Measurements from ENCODE around the gene TDRD12. TPM values are rescaled to one million over a fixed set of nuclear protein-coding genes. Genes with fewer than 3 reads are reported as not detected.
"Not testable (repeated sequence)": the region's sequence is repeated elsewhere in the genome, so short reads cannot be mapped to it uniquely, and the experiment has no call there.

Gene TDRD12
- total and polyA plus RNA-seq, 2 of the 13 experiments (the other 11 are each of a cell fraction or from before 2014, with no cell fraction given) = 0.03 to 0.40 TPM

GRCh38 chr19:32832825-32833224, 113.3 kb downstream of the TDRD12 start:
- H3K79me2 ChIP-seq (ENCODE audit: insufficient read depth, low read length); FAIRE-seq; H3K27ac ChIP-seq (ENCODE audit: extremely low read length, insufficient read depth, low read length); POLR2A ChIA-PET; H3K27me3 ChIP-seq (ENCODE audit: control insufficient read depth in 1 of 2, insufficient read depth in 2 of 2, low read length in 2 of 2); H3K9me3 ChIP-seq (ENCODE audit: low read length); ATAC-seq; CTCF ChIA-PET (ENCODE audit: low intra/inter-chr PET ratio, low total read pairs); in situ Hi-C loops (cut with HindIII; ENCODE audit: extremely low pct_ligation_motif_present, low pct_unique_long_range_greater_than_20kb); H3K4me2 ChIP-seq (ENCODE audit: low read depth, low read length); DNase-seq (ENCODE audit: low spot score); BruUV-seq (replicated peaks); H3K9ac ChIP-seq (ENCODE audit: insufficient read depth, low read depth, low read length); H2AFZ ChIP-seq (ENCODE audit: low read length); H3K4me3 ChIP-seq (replicated peaks in 1 of 3; ENCODE audit: insufficient read depth in 1 of 3, low read depth in 2 of 3, low read length in 3 of 3); H3K36me3 ChIP-seq (replicated peaks in 1 of 2; ENCODE audit: control insufficient read depth in 1 of 2, insufficient read depth in 2 of 2, low read length in 2 of 2); H4K20me1 ChIP-seq (ENCODE audit: insufficient read depth, low read length); intact Hi-C loops (cut with micrococcal nuclease; ENCODE audit: unreplicated experiment): not testable (repeated sequence)
- H3K4me1 ChIP-seq (ENCODE audit: insufficient read depth, low read length) = peaks cover 15% of the 10 kb centered on the region
- 99% methylated on average over 7 of the region's 7 CpGs for WGBS (ENCODE audit: low lambda C conversion rate)

- H3K27me3 ChIP-seq (ENCODE audit: control insufficient read depth in 1 of 2, insufficient read depth in 2 of 2, low read length in 2 of 2); H4K20me1 ChIP-seq (ENCODE audit: insufficient read depth, low read length); H3K9ac ChIP-seq (ENCODE audit: insufficient read depth, low read depth, low read length); CTCF ChIA-PET (ENCODE audit: low intra/inter-chr PET ratio, low total read pairs); DNase-seq (ENCODE audit: low spot score); H3K79me2 ChIP-seq (ENCODE audit: insufficient read depth, low read length); BruUV-seq (replicated peaks); H3K4me2 ChIP-seq (ENCODE audit: low read depth, low read length); H3K4me3 ChIP-seq (replicated peaks in 1 of 3; ENCODE audit: insufficient read depth in 1 of 3, low read depth in 2 of 3, low read length in 3 of 3); ATAC-seq; intact Hi-C loops (cut with micrococcal nuclease; ENCODE audit: unreplicated experiment); in situ Hi-C loops (cut with HindIII; ENCODE audit: extremely low pct_ligation_motif_present, low pct_unique_long_range_greater_than_20kb); H3K4me1 ChIP-seq (ENCODE audit: insufficient read depth, low read length); H3K27ac ChIP-seq (ENCODE audit: extremely low read length, insufficient read depth, low read length); POLR2A ChIA-PET; H3K36me3 ChIP-seq (replicated peaks in 1 of 2; ENCODE audit: control insufficient read depth in 1 of 2, insufficient read depth in 2 of 2, low read length in 2 of 2); H3K9me3 ChIP-seq (ENCODE audit: low read length); FAIRE-seq; H2AFZ ChIP-seq (ENCODE audit: low read length): not testable (repeated sequence)
- 93% methylated on average over 7 of the region's 7 CpGs for WGBS (ENCODE audit: low lambda C conversion rate)
Measured at GRCh38 chr19:32833388-32833787, 113.8 kb downstream of the TDRD12 start.

- Histone ChIP-seq H4K20me1 (ENCODE audit: insufficient read depth, low read length) (no peaks in the 10 kb centered on the region), H3K4me1 (ENCODE audit: insufficient read depth, low read length) (no peaks in the 10 kb centered on the region), H3K4me3 (replicated peaks in 1 of 3; ENCODE audit: insufficient read depth in 1 of 3, low read depth in 2 of 3, low read length in 3 of 3) (no peak overlapping the region), H3K9me3 (ENCODE audit: low read length) (peaks cover 14% of the 10 kb centered on the region), H3K79me2 (ENCODE audit: insufficient read depth, low read length) (no peaks in the 10 kb centered on the region), H3K4me2 (ENCODE audit: low read depth, low read length) (no peak overlapping the region), H3K27me3 (ENCODE audit: control insufficient read depth in 1 of 2, insufficient read depth in 2 of 2, low read length in 2 of 2) (no peaks in the 10 kb centered on the region), H3K27ac (ENCODE audit: extremely low read length, insufficient read depth, low read length) (no peak overlapping the region), H3K9ac (ENCODE audit: insufficient read depth, low read depth, low read length) (no peak overlapping the region), H2AFZ (ENCODE audit: low read length) (no peak overlapping the region), H3K36me3 (replicated peaks in 1 of 2; ENCODE audit: control insufficient read depth in 1 of 2, insufficient read depth in 2 of 2, low read length in 2 of 2) (peaks cover 1 to 20% of the 10 kb centered on the region in 2 experiments; a peak in 3 of 5 replicates)
- intact Hi-C loops (cut with micrococcal nuclease; ENCODE audit: unreplicated experiment) = no loop called here
- no TSS peak for BruUV-seq (replicated peaks)
- DNase-seq (ENCODE audit: low spot score) (no peak), FAIRE-seq (no peak), ATAC-seq (no peak)
- ChIA-PET POLR2A (no interaction called here), CTCF (ENCODE audit: low intra/inter-chr PET ratio, low total read pairs) (no interaction called here)
- WGBS (ENCODE audit: low lambda C conversion rate) = 95% methylated on average over 7 of the region's 7 CpGs
- in situ Hi-C loops (cut with HindIII; ENCODE audit: extremely low pct_ligation_motif_present, low pct_unique_long_range_greater_than_20kb) = no loop called here
- TF ChIP-seq ZNF747 (CRISPR knock-in tag; IDR thresholded peaks at IDR 0.05; ENCODE audit: borderline replicate concordance) (no peak), HOMEZ (CRISPR knock-in tag; IDR thresholded peaks at IDR 0.05; ENCODE audit: low read depth) (no peak), JUNB (CRISPR knock-in tag; IDR thresholded peaks at IDR 0.05; ENCODE audit: borderline replicate concordance) (no peak), TRAFD1 (CRISPR knock-in tag; IDR thresholded peaks at IDR 0.05; ENCODE audit: borderline replicate concordance) (no peak), ZNF597 (CRISPR knock-in tag; IDR thresholded peaks at IDR 0.05) (no peak), ZNF44 (CRISPR knock-in tag; IDR thresholded peaks at IDR 0.05) (no peak), ZNF746 (CRISPR knock-in tag; IDR thresholded peaks at IDR 0.05) (no peak), BRD4 (CRISPR knock-in tag; IDR thresholded peaks at IDR 0.05) (no peak)
Measured at GRCh38 chr19:32837531-32837930, 118.0 kb downstream of the TDRD12 start.

Data from HepG2 (cell line).